ENCODE measurements around the gene ATG5. TPM values are rescaled to one million over a fixed set of nuclear protein-coding genes. Genes with fewer than 3 reads are reported as not detected.

Gene ATG5
- total and polyA plus RNA-seq, 9 of the 15 experiments (the other 6 are each of a cell fraction or from before 2014, with no cell fraction given) = 29.0 to 80.0 (median 53.2) TPM

DNA sequence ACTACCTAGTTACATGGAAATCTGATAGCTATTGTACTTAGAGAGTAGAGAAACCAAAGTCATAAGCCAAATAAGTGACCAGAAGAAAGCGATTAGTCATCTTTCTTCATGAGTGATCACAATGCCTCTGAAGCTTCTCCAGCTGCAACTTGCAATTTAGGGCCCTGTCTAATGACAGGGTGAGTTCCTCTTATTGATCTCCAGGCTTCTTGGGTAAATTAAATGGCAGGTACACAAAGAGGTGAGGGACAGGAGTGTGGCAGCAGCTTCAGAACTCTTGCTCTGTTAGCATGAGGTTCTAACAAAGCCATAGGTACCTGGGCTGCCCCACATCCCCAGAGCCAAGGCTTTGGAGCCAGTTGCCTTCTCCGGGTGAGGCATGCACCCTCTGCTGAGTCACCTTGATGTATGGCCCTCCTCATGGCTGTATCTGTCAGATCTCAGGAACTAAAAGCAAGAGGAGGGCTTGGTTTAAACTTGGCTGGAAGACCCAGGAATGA, 178.7 kb downstream of the ATG5 start (continued):
- TF ChIP-seq POLR2AphosphoS2 (IDR thresholded peaks at IDR 0.05; ENCODE audit: low read length) (no peak), ZNF12 (CRISPR knock-in tag; IDR thresholded peaks at IDR 0.05) (no peak), ZNF347 (CRISPR knock-in tag; IDR thresholded peaks at IDR 0.05; ENCODE audit: low read depth) (no peak), CREBBP (IDR thresholded peaks at IDR 0.05; ENCODE audit: low read depth, low read length) (no peak), SOX6 (IDR thresholded peaks at IDR 0.05) (peak; percentile 56), ZKSCAN1 (IDR thresholded peaks at IDR 0.05; ENCODE audit: low read depth, low read length) (no peak), RUNX1 (IDR thresholded peaks at IDR 0.05; ENCODE audit: low read depth) (no peak)
- TF ChIP-seq, protein P1, sequence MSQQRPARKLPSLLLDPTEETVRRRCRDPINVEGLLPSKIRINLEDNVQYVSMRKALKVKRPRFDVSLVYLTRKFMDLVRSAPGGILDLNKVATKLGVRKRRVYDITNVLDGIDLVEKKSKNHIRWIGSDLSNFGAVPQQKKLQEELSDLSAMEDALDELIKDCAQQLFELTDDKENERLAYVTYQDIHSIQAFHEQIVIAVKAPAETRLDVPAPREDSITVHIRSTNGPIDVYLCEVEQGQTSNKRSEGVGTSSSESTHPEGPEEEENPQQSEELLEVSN (IDR thresholded peaks at IDR 0.05; ENCODE audit: borderline replicate concordance in 1 of 2, extremely low read depth in 1 of 2, insufficient read depth in 1 of 2, insufficient read length in 1 of 2, low read depth in 1 of 2, low read length in 1 of 2, poor library complexity in 1 of 2, severe bottlenecking in 1 of 2) = no peak
- TF ChIP-seq, protein P2, sequence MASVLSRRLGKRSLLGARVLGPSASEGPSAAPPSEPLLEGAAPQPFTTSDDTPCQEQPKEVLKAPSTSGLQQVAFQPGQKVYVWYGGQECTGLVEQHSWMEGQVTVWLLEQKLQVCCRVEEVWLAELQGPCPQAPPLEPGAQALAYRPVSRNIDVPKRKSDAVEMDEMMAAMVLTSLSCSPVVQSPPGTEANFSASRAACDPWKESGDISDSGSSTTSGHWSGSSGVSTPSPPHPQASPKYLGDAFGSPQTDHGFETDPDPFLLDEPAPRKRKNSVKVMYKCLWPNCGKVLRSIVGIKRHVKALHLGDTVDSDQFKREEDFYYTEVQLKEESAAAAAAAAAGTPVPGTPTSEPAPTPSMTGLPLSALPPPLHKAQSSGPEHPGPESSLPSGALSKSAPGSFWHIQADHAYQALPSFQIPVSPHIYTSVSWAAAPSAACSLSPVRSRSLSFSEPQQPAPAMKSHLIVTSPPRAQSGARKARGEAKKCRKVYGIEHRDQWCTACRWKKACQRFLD (CRISPR knock-in tag; IDR thresholded peaks at IDR 0.05) = no peak
- TF ChIP-seq, protein P3, sequence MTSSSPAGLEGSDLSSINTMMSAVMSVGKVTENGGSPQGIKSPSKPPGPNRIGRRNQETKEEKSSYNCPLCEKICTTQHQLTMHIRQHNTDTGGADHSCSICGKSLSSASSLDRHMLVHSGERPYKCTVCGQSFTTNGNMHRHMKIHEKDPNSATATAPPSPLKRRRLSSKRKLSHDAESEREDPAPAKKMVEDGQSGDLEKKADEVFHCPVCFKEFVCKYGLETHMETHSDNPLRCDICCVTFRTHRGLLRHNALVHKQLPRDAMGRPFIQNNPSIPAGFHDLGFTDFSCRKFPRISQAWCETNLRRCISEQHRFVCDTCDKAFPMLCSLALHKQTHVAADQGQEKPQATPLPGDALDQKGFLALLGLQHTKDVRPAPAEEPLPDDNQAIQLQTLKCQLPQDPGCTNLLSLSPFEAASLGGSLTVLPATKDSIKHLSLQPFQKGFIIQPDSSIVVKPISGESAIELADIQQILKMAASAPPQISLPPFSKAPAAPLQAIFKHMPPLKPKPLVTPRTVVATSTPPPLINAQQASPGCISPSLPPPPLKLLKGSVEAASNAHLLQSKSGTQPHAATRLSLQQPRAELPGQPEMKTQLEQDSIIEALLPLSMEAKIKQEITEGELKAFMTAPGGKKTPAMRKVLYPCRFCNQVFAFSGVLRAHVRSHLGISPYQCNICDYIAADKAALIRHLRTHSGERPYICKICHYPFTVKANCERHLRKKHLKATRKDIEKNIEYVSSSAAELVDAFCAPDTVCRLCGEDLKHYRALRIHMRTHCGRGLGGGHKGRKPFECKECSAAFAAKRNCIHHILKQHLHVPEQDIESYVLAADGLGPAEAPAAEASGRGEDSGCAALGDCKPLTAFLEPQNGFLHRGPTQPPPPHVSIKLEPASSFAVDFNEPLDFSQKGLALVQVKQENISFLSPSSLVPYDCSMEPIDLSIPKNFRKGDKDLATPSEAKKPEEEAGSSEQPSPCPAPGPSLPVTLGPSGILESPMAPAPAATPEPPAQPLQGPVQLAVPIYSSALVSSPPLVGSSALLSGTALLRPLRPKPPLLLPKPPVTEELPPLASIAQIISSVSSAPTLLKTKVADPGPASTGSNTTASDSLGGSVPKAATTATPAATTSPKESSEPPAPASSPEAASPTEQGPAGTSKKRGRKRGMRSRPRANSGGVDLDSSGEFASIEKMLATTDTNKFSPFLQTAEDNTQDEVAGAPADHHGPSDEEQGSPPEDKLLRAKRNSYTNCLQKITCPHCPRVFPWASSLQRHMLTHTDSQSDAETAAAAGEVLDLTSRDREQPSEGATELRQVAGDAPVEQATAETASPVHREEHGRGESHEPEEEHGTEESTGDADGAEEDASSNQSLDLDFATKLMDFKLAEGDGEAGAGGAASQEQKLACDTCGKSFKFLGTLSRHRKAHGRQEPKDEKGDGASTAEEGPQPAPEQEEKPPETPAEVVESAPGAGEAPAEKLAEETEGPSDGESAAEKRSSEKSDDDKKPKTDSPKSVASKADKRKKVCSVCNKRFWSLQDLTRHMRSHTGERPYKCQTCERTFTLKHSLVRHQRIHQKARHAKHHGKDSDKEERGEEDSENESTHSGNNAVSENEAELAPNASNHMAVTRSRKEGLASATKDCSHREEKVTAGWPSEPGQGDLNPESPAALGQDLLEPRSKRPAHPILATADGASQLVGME (CRISPR knock-in tag; IDR thresholded peaks at IDR 0.05) = no peak
- TF ChIP-seq, protein P4, sequence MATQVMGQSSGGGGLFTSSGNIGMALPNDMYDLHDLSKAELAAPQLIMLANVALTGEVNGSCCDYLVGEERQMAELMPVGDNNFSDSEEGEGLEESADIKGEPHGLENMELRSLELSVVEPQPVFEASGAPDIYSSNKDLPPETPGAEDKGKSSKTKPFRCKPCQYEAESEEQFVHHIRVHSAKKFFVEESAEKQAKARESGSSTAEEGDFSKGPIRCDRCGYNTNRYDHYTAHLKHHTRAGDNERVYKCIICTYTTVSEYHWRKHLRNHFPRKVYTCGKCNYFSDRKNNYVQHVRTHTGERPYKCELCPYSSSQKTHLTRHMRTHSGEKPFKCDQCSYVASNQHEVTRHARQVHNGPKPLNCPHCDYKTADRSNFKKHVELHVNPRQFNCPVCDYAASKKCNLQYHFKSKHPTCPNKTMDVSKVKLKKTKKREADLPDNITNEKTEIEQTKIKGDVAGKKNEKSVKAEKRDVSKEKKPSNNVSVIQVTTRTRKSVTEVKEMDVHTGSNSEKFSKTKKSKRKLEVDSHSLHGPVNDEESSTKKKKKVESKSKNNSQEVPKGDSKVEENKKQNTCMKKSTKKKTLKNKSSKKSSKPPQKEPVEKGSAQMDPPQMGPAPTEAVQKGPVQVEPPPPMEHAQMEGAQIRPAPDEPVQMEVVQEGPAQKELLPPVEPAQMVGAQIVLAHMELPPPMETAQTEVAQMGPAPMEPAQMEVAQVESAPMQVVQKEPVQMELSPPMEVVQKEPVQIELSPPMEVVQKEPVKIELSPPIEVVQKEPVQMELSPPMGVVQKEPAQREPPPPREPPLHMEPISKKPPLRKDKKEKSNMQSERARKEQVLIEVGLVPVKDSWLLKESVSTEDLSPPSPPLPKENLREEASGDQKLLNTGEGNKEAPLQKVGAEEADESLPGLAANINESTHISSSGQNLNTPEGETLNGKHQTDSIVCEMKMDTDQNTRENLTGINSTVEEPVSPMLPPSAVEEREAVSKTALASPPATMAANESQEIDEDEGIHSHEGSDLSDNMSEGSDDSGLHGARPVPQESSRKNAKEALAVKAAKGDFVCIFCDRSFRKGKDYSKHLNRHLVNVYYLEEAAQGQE (IDR thresholded peaks at IDR 0.05; ENCODE audit: borderline replicate concordance) = no peak
- TF ChIP-seq, protein P4 (CRISPR knock-in tag; IDR thresholded peaks at IDR 0.05; ENCODE audit: low read depth) = no peak

Measured in K562 (cell line).